Right lobe of liver (tissue), 4 donors: ENCODE results near the gene AGGF1.

Source experiments
- CTCF ChIP-seq, 4 donors: fragments of 200-600 bp in 3 of 4; fragments of 450-650 bp in 1 of 4; IDR thresholded peaks; one replicate each; pipeline versions ENCODE4 v1.5.1 to v1.8.0; 2016 to 2022; ENCODE audit warnings: antibody characterized with exemption in 4 of 4, mild to moderate bottlenecking in 2 of 4
- POLR2A ChIP-seq: fragments of 450-650 bp; IDR thresholded peaks from one replicate; pipeline ENCODE4 v1.6.1; 2017; ENCODE audit warnings: antibody characterized with exemption, mild to moderate bottlenecking
- donor health status: DM: no; HTN: no; CAD: no.
- donor health status: DM: no; HTN: no; CAD: no.
- donor health status: DM: no; HTN: yes; CAD: no.

- TF ChIP-seq CTCF (IDR thresholded peaks at IDR 0.05): no peak
- TF ChIP-seq POLR2A: no peak
These were observed 44.5 kb downstream of the AGGF1 start for GRCh38 chr5:77074745-77075144.
